Psoas muscle (tissue), 8 donors: ENCODE data around the gene ELF5. TPM values are rescaled to one million over a fixed set of nuclear protein-coding genes. Genes with fewer than 3 reads are reported as not detected.

Source experiments
- ATAC-seq, 4 donors: fragments of 200-7000 bp; cut with Tn5 transposase; one replicate each; pipeline ENCODE4 v1.9.1; 2020; ENCODE audit warnings: moderate library complexity in 3 of 4, mild to moderate bottlenecking in 2 of 4
- DNase-seq, 2 donors: peaks; one replicate each; pipeline ENCODE4 v3.0.0-alpha.2; 2020
- H3K27ac ChIP-seq: fragments of 200-600 bp; one replicate; pipeline ENCODE4 v1.8.0; 2022
- H3K27me3 ChIP-seq, 3 donors: fragments of 200-600 bp in 1 of 3; one replicate each; pipeline versions ENCODE4 v1.6.1 to v1.8.0; 2013 to 2022; ENCODE audit warnings: low read length in 2 of 3, mild to moderate bottlenecking in 2 of 3, moderate library complexity in 1 of 3; ENCODE audit not compliant: insufficient read depth in 3 of 3
- H3K36me3 ChIP-seq, 2 donors: fragments of 200-600 bp in 1 of 2; one replicate each; pipeline versions ENCODE4 v1.6.1 to v1.8.0; 2013 to 2022; ENCODE audit warnings: low read depth in 1 of 2, mild to moderate bottlenecking in 1 of 2, moderate library complexity in 1 of 2; ENCODE audit not compliant: insufficient read depth in 1 of 2
- H3K4me1 ChIP-seq: fragments of 200-600 bp; one replicate; pipeline ENCODE4 v1.8.0; 2022
- H3K4me3 ChIP-seq: fragments of 200-600 bp; one replicate; pipeline ENCODE4 v1.8.0; 2022; ENCODE audit warnings: mild to moderate bottlenecking
- H3K9me3 ChIP-seq: fragments of 200-600 bp; one replicate; pipeline ENCODE4 v1.8.0; 2022
- WGBS, 3 donors: extraction: QIAGEN DNeasy Blood & Tissue Kit; methylation state at CpG; one replicate each; pipeline versions ENCODE4 v1.1.6 to v1.1.7; 2013; 5-methylcytosine and 5-hydroxymethylcytosine counted together
- intact Hi-C, 2 donors: fragments of 100-400 bp; cut with DNase I; formaldehyde crosslinking; loops; one replicate each; pipeline versions ENCODE4 v1.11.0 to v1.14.2; 2022
- polyA plus RNA-seq, 3 donors: library from polyadenylated mRNA; stranded (reverse); fragments of 200-250 nt; gene quantifications; one replicate each; pipeline ENCODE4 v1.2.3, GENCODE V29; 2013
- total RNA-seq, 4 donors: library from RNA; stranded (reverse); fragmentation: NEBNext Ultra II Directional in 2 of 4; extraction: Animal tissue kit (Norgen Biotek cat#: 25700) in 2 of 4; gene quantifications; one replicate each; pipeline versions ENCODE4 v1.2.1 to v1.2.4, GENCODE V29; 2021 to 2023
- TF ChIP-seq, protein P1 (sequence below): fragments of 200-600 bp; IDR thresholded peaks from one replicate; pipeline ENCODE4 v1.8.0; 2022; ENCODE audit warnings: antibody characterized with exemption
- donor health status: healthy with polysubstance abuse.
- donor health status: DM: no; HTN: no; CAD: no; lungs with moderate emphysema.
- donor health status: Bipolar disorder and iron deficiency.
- donor health status: healthy.
- donor health status: DM: yes; HTN: yes; CAD: no.
- donor health status: DM: no; HTN: no; CAD: no.
- donor health status: DM: no; HTN: no; CAD: no.
- donor health status: DM: yes; HTN: yes; CAD: no.

Gene ELF5
- total and polyA plus RNA-seq, 7 donors: 0.01 TPM; not detected in 6

DNA sequence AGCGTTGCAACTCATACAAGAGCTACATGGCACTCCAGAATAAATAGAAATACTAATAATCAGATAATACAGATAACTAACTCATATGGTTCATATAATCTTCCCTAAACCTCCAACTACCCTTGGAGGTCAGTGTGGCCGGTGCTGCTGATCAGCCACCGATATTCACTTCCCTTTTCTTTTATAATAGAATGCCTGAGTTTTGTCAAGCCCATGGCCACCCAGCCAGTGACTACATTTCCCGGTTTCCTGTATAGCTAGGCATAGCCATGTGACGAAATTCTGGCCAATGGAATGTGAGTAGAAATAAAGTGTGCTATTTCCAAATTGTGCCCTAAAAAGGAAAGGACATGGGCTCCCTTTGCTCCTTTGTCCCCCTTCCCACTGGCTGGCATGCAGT lies 80.8 kb downstream of the ELF5 start:
- H3K36me3 ChIP-seq: no peaks in the 10 kb centered on the region
- H3K27me3 ChIP-seq: no peaks in the 10 kb centered on the region
- TF ChIP-seq, protein P1, sequence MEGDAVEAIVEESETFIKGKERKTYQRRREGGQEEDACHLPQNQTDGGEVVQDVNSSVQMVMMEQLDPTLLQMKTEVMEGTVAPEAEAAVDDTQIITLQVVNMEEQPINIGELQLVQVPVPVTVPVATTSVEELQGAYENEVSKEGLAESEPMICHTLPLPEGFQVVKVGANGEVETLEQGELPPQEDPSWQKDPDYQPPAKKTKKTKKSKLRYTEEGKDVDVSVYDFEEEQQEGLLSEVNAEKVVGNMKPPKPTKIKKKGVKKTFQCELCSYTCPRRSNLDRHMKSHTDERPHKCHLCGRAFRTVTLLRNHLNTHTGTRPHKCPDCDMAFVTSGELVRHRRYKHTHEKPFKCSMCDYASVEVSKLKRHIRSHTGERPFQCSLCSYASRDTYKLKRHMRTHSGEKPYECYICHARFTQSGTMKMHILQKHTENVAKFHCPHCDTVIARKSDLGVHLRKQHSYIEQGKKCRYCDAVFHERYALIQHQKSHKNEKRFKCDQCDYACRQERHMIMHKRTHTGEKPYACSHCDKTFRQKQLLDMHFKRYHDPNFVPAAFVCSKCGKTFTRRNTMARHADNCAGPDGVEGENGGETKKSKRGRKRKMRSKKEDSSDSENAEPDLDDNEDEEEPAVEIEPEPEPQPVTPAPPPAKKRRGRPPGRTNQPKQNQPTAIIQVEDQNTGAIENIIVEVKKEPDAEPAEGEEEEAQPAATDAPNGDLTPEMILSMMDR: no peak
- intact Hi-C loops: no loop called here
- no peaks in the 10 kb centered on the region for H3K9me3 ChIP-seq
- no peak overlapping the region for H3K27ac ChIP-seq
- ATAC-seq (no peak), DNase-seq (no peak)
- H3K4me1 ChIP-seq: peaks cover 4% of the 10 kb centered on the region
- no peak overlapping the region for H3K4me3 ChIP-seq
- WGBS, 3 donors: 76 to 88% (median 85%) methylated on average over 5 of the region's 5 CpGs

DNA sequence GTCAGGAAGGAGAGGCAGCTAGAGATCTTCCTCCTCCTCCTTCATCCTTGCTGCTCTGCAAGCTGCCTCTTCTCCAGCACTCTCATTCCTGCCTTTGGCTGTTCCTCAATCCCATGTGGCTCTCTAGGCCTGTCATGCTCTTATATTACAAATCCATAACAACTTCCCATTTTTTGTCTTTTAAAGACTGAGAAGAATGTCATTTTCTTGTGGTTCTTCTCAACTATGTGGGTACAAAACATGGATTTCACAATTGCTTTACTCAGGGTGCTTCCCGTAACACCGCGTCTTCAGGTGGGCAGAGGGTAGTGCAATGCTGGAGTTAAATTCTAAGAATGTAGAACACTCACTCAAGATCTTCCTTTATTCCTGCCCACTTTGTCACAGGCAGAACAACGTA lies 81.6 kb downstream of the ELF5 start:
- intact Hi-C loops: no loop called here
- WGBS, 3 donors: 90 to 93% (median 93%) methylated on average over 4 of the region's 4 CpGs
- no peak overlapping the region for H3K27ac ChIP-seq
- H3K4me1 ChIP-seq: no peaks in the 10 kb centered on the region
- no peak overlapping the region for H3K4me3 ChIP-seq
- H3K27me3 ChIP-seq: no peaks in the 10 kb centered on the region
- no peaks in the 10 kb centered on the region for H3K9me3 ChIP-seq
- no peaks in the 10 kb centered on the region for H3K36me3 ChIP-seq
- DNase-seq: no peak
- no peak for ATAC-seq
- TF ChIP-seq, protein P1: no peak

Other genes with a start within 250 kb of the ELF5 start
- gene ABTB2, start 155.8 kb downstream of the ELF5 start, total RNA-seq: 10 to 100 TPM; 11.9 to 24.7 (median 20.0) TPM
- gene ABTB2, start 155.8 kb downstream of the ELF5 start, polyA plus RNA-seq: 10 to 100 TPM in 1 of 3 donors, 1 to 10 TPM in 2; 4.5 to 21.1 (median 8.0) TPM
- gene CAT, start 74.9 kb downstream of the ELF5 start, total RNA-seq: 10 to 100 TPM; 70.2 to 95.0 (median 87.7) TPM
- 100 to 1,000 TPM in 1 of 3 donors, 10 to 100 TPM in 2; 27.9 to 110 (median 57.8) TPM for gene CAT, start 74.9 kb downstream of the ELF5 start, polyA plus RNA-seq
- gene EHF, start 107.3 kb upstream of the ELF5 start, total RNA-seq: under 1 TPM in 3 of 4 donors, not detected in 1; 0.10 to 0.20 (median 0.17) TPM
- under 1 TPM; 0.04 to 0.18 (median 0.08) TPM for gene EHF, start 107.3 kb upstream of the ELF5 start, polyA plus RNA-seq